Activated CD4-positive, alpha-beta memory T cell treated with anti-CD3 and anti-CD28 coated beads, Interleukin-2, amount 10 ng/mL, durations not matched to agents 7 days and 5 days (primary cell): Measurements from ENCODE around the gene CRB3. TPM values are rescaled to one million over a fixed set of nuclear protein-coding genes. Genes with fewer than 3 reads are reported as not detected.
A peak's percentile ranks its signal among the peaks of the same experiment; 100 is the strongest.

Experiments
- CTCF ChIA-PET: fragments of 350-600 bp; sonication (Branson Sonifier 250); formaldehyde crosslinking; loops from one replicate; lab custom pipeline; 2021; ENCODE audit warnings: antibody characterized with exemption, inconsistent platforms; lab: Charles Lee
- POLR2A ChIA-PET: fragments of 350-600 bp; sonication (Branson Sonifier 250); formaldehyde crosslinking; loops from one replicate; lab custom pipeline; 2021; ENCODE audit warnings: antibody characterized with exemption; lab: Charles Lee
- DNase-seq: peaks from one replicate; pipeline ENCODE4 v3.0.0-alpha.2; 2020
- H3K27ac Mint-ChIP-seq: one replicate; pipeline ENCODE4 v1.8.0; 2021; ENCODE audit warnings: mild to moderate bottlenecking, mixed read lengths
- H3K27me3 Mint-ChIP-seq: one replicate; pipeline ENCODE4 v1.8.0; 2021; ENCODE audit warnings: mixed read lengths
- H3K36me3 Mint-ChIP-seq: one replicate; pipeline ENCODE4 v1.8.0; 2021; ENCODE audit warnings: low read depth, mixed read lengths
- H3K4me1 Mint-ChIP-seq: one replicate; pipeline ENCODE4 v1.8.0; 2021; ENCODE audit warnings: mixed read lengths
- H3K4me3 Mint-ChIP-seq: one replicate; pipeline ENCODE4 v1.8.0; 2021; ENCODE audit warnings: mild to moderate bottlenecking, mixed read lengths
- H3K9me3 Mint-ChIP-seq: one replicate; pipeline ENCODE4 v1.8.0; 2021; ENCODE audit warnings: mixed read lengths
- total RNA-seq, 2 experiments: library from RNA; stranded (reverse); gene quantifications; one replicate each; pipeline ENCODE4 v1.2.3, GENCODE V29; 2021

The CRB3 gene
- total RNA-seq, 2 experiments from 2014 or later, result 0.63 to 0.93 TPM

GRCh38 chr19:6460099-6460884, 3.8 kb upstream of the CRB3 start:
- Mint-ChIP-seq H3K27me3 (no peaks in the 10 kb centered on the region), H3K36me3 (peaks cover 18% of the 10 kb centered on the region), H3K9me3 (peaks cover 2% of the 10 kb centered on the region), H3K27ac (peak overlapping the region; percentile 78), H3K4me3 (peak overlapping the region; percentile 83), H3K4me1 (peaks cover 19% of the 10 kb centered on the region)
- peak; percentile 97 for DNase-seq
- POLR2A ChIA-PET, result interaction anchor here (1.0 to 1.9 kb wide), 4 partner anchors 21 to 276 kb away, joined by 3 to 19 read pairs (median 4); partner anchors contain the start of gene DENND1C
- CTCF ChIA-PET, result interaction anchor here (0.9 kb wide), 1 partner anchor 21 kb away, joined by 3 read pairs; the partner anchor contains the start of gene DENND1C

GRCh38 chr19:6465006-6465405, 935 bp downstream of the CRB3 start:
- H3K36me3 Mint-ChIP-seq, result peaks cover 19% of the 10 kb centered on the region
- no peak overlapping the region for H3K27ac Mint-ChIP-seq
- peaks cover 7% of the 10 kb centered on the region for H3K4me1 Mint-ChIP-seq
- H3K9me3 Mint-ChIP-seq, result no peaks in the 10 kb centered on the region
- POLR2A ChIA-PET, result interaction anchor here (1.3 kb wide), 1 partner anchor 16 kb away, joined by 5 read pairs; the partner anchor contains the start of gene DENND1C
- H3K4me3 Mint-ChIP-seq, result no peak overlapping the region
- DNase-seq, result no peak
- CTCF ChIA-PET, result no interaction called here
- H3K27me3 Mint-ChIP-seq, result no peaks in the 10 kb centered on the region

- Mint-ChIP-seq H3K36me3 (peaks cover 25% of the 10 kb centered on the region), H3K9me3 (no peaks in the 10 kb centered on the region), H3K27me3 (no peaks in the 10 kb centered on the region), H3K4me1 (peaks cover 3% of the 10 kb centered on the region), H3K27ac (no peak overlapping the region), H3K4me3 (no peak overlapping the region)
- DNase-seq, result no peak
- POLR2A ChIA-PET, result interaction anchor here (1.3 kb wide), 1 partner anchor 16 kb away, joined by 5 read pairs; the partner anchor contains the start of gene DENND1C
- CTCF ChIA-PET, result no interaction called here
Observed at GRCh38 chr19:6465663-6466062, 1.6 kb downstream of the CRB3 start.

- ChIA-PET POLR2A (interaction anchor here (2.1 kb wide), 1 partner anchor 15 kb away, joined by 17 read pairs; the partner anchor contains the start of gene DENND1C), CTCF (interaction anchor here (1.4 kb wide), 1 partner anchor 9 kb away, joined by 3 read pairs; no protein-coding TSS in a partner anchor)
- H3K27me3 Mint-ChIP-seq, result no peaks in the 10 kb centered on the region
- no peaks in the 10 kb centered on the region for H3K9me3 Mint-ChIP-seq
- no peak for DNase-seq
- peaks cover 3% of the 10 kb centered on the region for H3K4me1 Mint-ChIP-seq
- no peak overlapping the region for H3K27ac Mint-ChIP-seq
- no peak overlapping the region for H3K4me3 Mint-ChIP-seq
- H3K36me3 Mint-ChIP-seq, result peaks cover 31% of the 10 kb centered on the region
Observed at GRCh38 chr19:6466526-6467248, 2.6 kb downstream of the CRB3 start.

- Mint-ChIP-seq H3K27me3 (no peaks in the 10 kb centered on the region), H3K27ac (no peak overlapping the region), H3K36me3 (peaks cover 34% of the 10 kb centered on the region), H3K4me1 (no peaks in the 10 kb centered on the region), H3K9me3 (no peaks in the 10 kb centered on the region), H3K4me3 (no peak overlapping the region)
- CTCF ChIA-PET, result interaction anchor here (0.7 to 1.4 kb wide), 2 partner anchors 9 to 167 kb away, joined by 3 read pairs; no protein-coding TSS in a partner anchor
- POLR2A ChIA-PET, result interaction anchor here (2.1 kb wide), 1 partner anchor 14 kb away, joined by 17 read pairs; the partner anchor contains the start of gene DENND1C
- DNase-seq, result no peak
Observed at GRCh38 chr19:6467384-6467783, 3.3 kb downstream of the CRB3 start.

GRCh38 chr19:6470173-6470572, 6.1 kb downstream of the CRB3 start:
- CTCF ChIA-PET, result interaction anchor here (0.7 kb wide), 1 partner anchor 750 kb away, joined by 4 read pairs; the partner anchor contains the start of gene LONP1
- DNase-seq, result no peak
- POLR2A ChIA-PET, result interaction anchor here (1.5 kb wide), 1 partner anchor 12 kb away, joined by 7 read pairs; the partner anchor contains the start of gene DENND1C
- H3K27ac Mint-ChIP-seq, result no peak overlapping the region
- no peaks in the 10 kb centered on the region for H3K9me3 Mint-ChIP-seq
- peaks cover 43% of the 10 kb centered on the region for H3K36me3 Mint-ChIP-seq
- no peak overlapping the region for H3K4me3 Mint-ChIP-seq
- H3K27me3 Mint-ChIP-seq, result no peaks in the 10 kb centered on the region
- H3K4me1 Mint-ChIP-seq, result no peaks in the 10 kb centered on the region

GRCh38 chr19:6471076-6471475, 7.0 kb downstream of the CRB3 start:
- H3K36me3 Mint-ChIP-seq, result peaks cover 47% of the 10 kb centered on the region
- no peaks in the 10 kb centered on the region for H3K4me1 Mint-ChIP-seq
- H3K4me3 Mint-ChIP-seq, result no peak overlapping the region
- H3K27ac Mint-ChIP-seq, result no peak overlapping the region
- no peaks in the 10 kb centered on the region for H3K27me3 Mint-ChIP-seq
- CTCF ChIA-PET, result interaction anchor here (0.5 to 2.9 kb wide), 3 partner anchors 10 to 751 kb away, joined by 3 to 8 read pairs (median 4); partner anchors contain the start of genes DENND1C and LONP1
- no peaks in the 10 kb centered on the region for H3K9me3 Mint-ChIP-seq
- POLR2A ChIA-PET, result interaction anchor here (0.8 kb wide), 1 partner anchor 10 kb away, joined by 3 read pairs; the partner anchor contains the start of gene DENND1C
- no peak for DNase-seq

- H3K4me3 Mint-ChIP-seq, result no peak overlapping the region
- H3K9me3 Mint-ChIP-seq, result no peaks in the 10 kb centered on the region
- POLR2A ChIA-PET, result interaction anchor here (0.8 to 2.2 kb wide), 2 partner anchors 9 to 28 kb away, joined by 3 to 11 read pairs; partner anchors contain the start of gene DENND1C
- H3K27me3 Mint-ChIP-seq, result no peaks in the 10 kb centered on the region
- CTCF ChIA-PET, result interaction anchor here (0.6 to 2.9 kb wide), 2 partner anchors 8 to 236 kb away, joined by 6 to 8 read pairs; partner anchors contain the start of gene DENND1C
- peaks cover 52% of the 10 kb centered on the region for H3K36me3 Mint-ChIP-seq
- H3K4me1 Mint-ChIP-seq, result no peaks in the 10 kb centered on the region
- no peak for DNase-seq
- no peak overlapping the region for H3K27ac Mint-ChIP-seq
Observed at GRCh38 chr19:6472713-6473112, 8.6 kb downstream of the CRB3 start.

- ChIA-PET POLR2A (interaction anchor here (0.8 to 2.2 kb wide), 2 partner anchors 8 to 27 kb away, joined by 3 to 11 read pairs; partner anchors contain the start of gene DENND1C), CTCF (interaction anchor here (0.6 to 0.7 kb wide), 2 partner anchors 327 to 1098 kb away, joined by 3 read pairs; no protein-coding TSS in a partner anchor)
- no peaks in the 10 kb centered on the region for H3K27me3 Mint-ChIP-seq
- no peaks in the 10 kb centered on the region for H3K4me1 Mint-ChIP-seq
- no peak overlapping the region for H3K4me3 Mint-ChIP-seq
- peaks cover 45% of the 10 kb centered on the region for H3K36me3 Mint-ChIP-seq
- no peak overlapping the region for H3K27ac Mint-ChIP-seq
- H3K9me3 Mint-ChIP-seq, result no peaks in the 10 kb centered on the region
- DNase-seq, result no peak
Observed at GRCh38 chr19:6473647-6474046, 9.6 kb downstream of the CRB3 start.

- Mint-ChIP-seq H3K9me3 (no peaks in the 10 kb centered on the region), H3K4me3 (no peak overlapping the region), H3K36me3 (peaks cover 40% of the 10 kb centered on the region), H3K4me1 (peaks cover 13% of the 10 kb centered on the region), H3K27me3 (no peaks in the 10 kb centered on the region), H3K27ac (no peak overlapping the region)
- ChIA-PET POLR2A (interaction anchor here (2.3 kb wide), 1 partner anchor 50 kb away, joined by 6 read pairs; the partner anchor contains the start of gene KHSRP), CTCF (interaction anchor here (1.0 kb wide), 1 partner anchor 8 kb away, joined by 3 read pairs; no protein-coding TSS in a partner anchor)
- no peak for DNase-seq
Observed at GRCh38 chr19:6475321-6476108, 11.4 kb downstream of the CRB3 start.

- no peaks in the 10 kb centered on the region for H3K9me3 Mint-ChIP-seq
- POLR2A ChIA-PET, result interaction anchor here (2.3 kb wide), 1 partner anchor 51 kb away, joined by 6 read pairs; the partner anchor contains the start of gene KHSRP
Observed at GRCh38 chr19:6476155-6476895, 12.3 kb downstream of the CRB3 start.

More at GRCh38 chr19:6476155-6476895, 12.3 kb downstream of the CRB3 start:
- Mint-ChIP-seq H3K36me3 (peaks cover 33% of the 10 kb centered on the region), H3K4me1 (peaks cover 18% of the 10 kb centered on the region), H3K4me3 (no peak overlapping the region), H3K27me3 (no peaks in the 10 kb centered on the region), H3K27ac (no peak overlapping the region)
- CTCF ChIA-PET, result interaction anchor here (1.0 kb wide), 1 partner anchor 9 kb away, joined by 3 read pairs; no protein-coding TSS in a partner anchor
- peak; percentile 74 for DNase-seq
